HEK293 (cell line): ENCODE results near the gene CPSF6.

Experiments used
- CTCF ChIA-PET: fragments of 350-600 bp; formaldehyde crosslinking; extraction: SDS; loops from one replicate; lab custom pipeline; 2021; ENCODE audit warnings: antibody characterized with exemption; lab: Yijun Ruan, JAX
- POLR2A ChIA-PET: fragments of 300-600 bp; formaldehyde crosslinking; extraction: SDS; loops from one replicate; lab custom pipeline; 2020; ENCODE audit warnings: antibody characterized with exemption, inconsistent platforms; lab: Yijun Ruan, JAX
- H3K27ac ChIP-seq: fragments of 200-500 bp; sonication (Bioruptor generic); 2 replicates; pipeline ENCODE4 v1.5.1; 2014; ENCODE audit warnings: low read depth, low read length, control low read depth, inconsistent platforms; ENCODE audit errors: extremely low read depth
- H3K36me3 ChIP-seq, 2 experiments: fragments of 200-500 bp in 1 of 2; sonication (Bioruptor generic) in 1 of 2; 1 replicate in 1 of 2; 2 replicates in 1 of 2; pipeline ENCODE4 v1.5.1; 2014 to 2017; ENCODE audit warnings: inconsistent platforms in 2 of 2, low read length in 2 of 2; ENCODE audit not compliant: control insufficient read depth in 2 of 2, insufficient read depth in 1 of 2
- H3K4me1 ChIP-seq: fragments of 200-500 bp; sonication (Bioruptor generic); 2 replicates; pipeline ENCODE4 v1.5.1; 2014; ENCODE audit warnings: mild to moderate bottlenecking, low read length, inconsistent platforms; ENCODE audit not compliant: control insufficient read depth, insufficient read depth
- H3K4me3 ChIP-seq: 2 replicates; pipeline ENCODE4 v1.5.1; 2011; ENCODE audit warnings: low read depth, mild to moderate bottlenecking, control low read depth, low read length, moderate library complexity
- H3K9me3 ChIP-seq: fragments of 200-500 bp; sonication (Bioruptor generic); 2 replicates; pipeline ENCODE4 v1.5.1; 2014; ENCODE audit warnings: low read depth, low read length, inconsistent platforms; ENCODE audit not compliant: control insufficient read depth, insufficient read depth
- BCL11A ChIP-seq: fragments of 450-650 bp; formaldehyde crosslinking; IDR thresholded peaks from 2 replicates; pipeline ENCODE4 v1.5.1; 2016; ENCODE audit warnings: low read depth, missing biosample characterization, missing genetic modification characterization
- BCL11B ChIP-seq: fragments of 450-650 bp; formaldehyde crosslinking; IDR thresholded peaks from 2 replicates; pipeline ENCODE4 v1.5.1; 2016; ENCODE audit warnings: low read depth, missing biosample characterization, missing genetic modification characterization
- KLF16 ChIP-seq: fragments of 450-650 bp; formaldehyde crosslinking; IDR thresholded peaks from 2 replicates; pipeline ENCODE4 v1.5.1; 2017; ENCODE audit warnings: missing biosample characterization, missing genetic modification characterization
- SCRT2 ChIP-seq: fragments of 450-650 bp; formaldehyde crosslinking; IDR thresholded peaks from 2 replicates; pipeline ENCODE4 v1.5.1; 2016; ENCODE audit warnings: missing biosample characterization, missing genetic modification characterization
- TRIM28 ChIP-seq: IDR thresholded peaks from 2 replicates; pipeline ENCODE4 v1.6.1; 2011; ENCODE audit warnings: low read length, control low read depth, borderline replicate concordance
- ZNF10 ChIP-seq: fragments of 450-650 bp; formaldehyde crosslinking; IDR thresholded peaks from 2 replicates; pipeline ENCODE4 v1.5.1; 2017; ENCODE audit warnings: missing biosample characterization, missing genetic modification characterization
- ZNF146 ChIP-seq: fragments of 450-650 bp; formaldehyde crosslinking; IDR thresholded peaks from 2 replicates; pipeline ENCODE4 v1.5.1; 2016; ENCODE audit warnings: missing biosample characterization, missing genetic modification characterization
- ZNF184 ChIP-seq: fragments of 450-650 bp; IDR thresholded peaks from 2 replicates; pipeline ENCODE4 v1.5.1; 2018; ENCODE audit warnings: missing biosample characterization, mild to moderate bottlenecking, missing genetic modification characterization
- ZNF335 ChIP-seq: fragments of 450-650 bp; formaldehyde crosslinking; conservative IDR thresholded peaks from 2 replicates; pipeline ENCODE4 v1.5.1; 2016; ENCODE audit warnings: missing biosample characterization, missing genetic modification characterization
- ZNF362 ChIP-seq: fragments of 450-650 bp; formaldehyde crosslinking; IDR thresholded peaks from 2 replicates; pipeline ENCODE4 v1.5.1; 2016; ENCODE audit warnings: missing biosample characterization, missing genetic modification characterization
- ZNF416 ChIP-seq: fragments of 450-650 bp; formaldehyde crosslinking; IDR thresholded peaks from 2 replicates; pipeline ENCODE4 v1.5.1; 2016; ENCODE audit warnings: missing biosample characterization, missing genetic modification characterization
- ZNF423 ChIP-seq: fragments of 450-650 bp; formaldehyde crosslinking; IDR thresholded peaks from 2 replicates; pipeline ENCODE4 v1.5.1; 2016; ENCODE audit warnings: missing biosample characterization, missing genetic modification characterization
- ZNF530 ChIP-seq: fragments of 450-650 bp; formaldehyde crosslinking; IDR thresholded peaks from 2 replicates; pipeline ENCODE4 v1.5.1; 2016; ENCODE audit warnings: low read depth, missing biosample characterization, missing genetic modification characterization
- ZNF585B ChIP-seq: fragments of 450-650 bp; formaldehyde crosslinking; IDR thresholded peaks from 2 replicates; pipeline ENCODE4 v1.5.1; 2016; ENCODE audit warnings: missing biosample characterization, missing genetic modification characterization
- ZNF645 ChIP-seq: fragments of 450-650 bp; formaldehyde crosslinking; IDR thresholded peaks from 2 replicates; pipeline ENCODE4; 2016; ENCODE audit warnings: missing biosample characterization, missing genetic modification characterization
- ZNF654 ChIP-seq: fragments of 450-650 bp; formaldehyde crosslinking; IDR thresholded peaks from 2 replicates; pipeline ENCODE4 v1.5.1; 2016; ENCODE audit warnings: low read depth, missing biosample characterization, missing genetic modification characterization
- ZNF664 ChIP-seq: fragments of 450-650 bp; formaldehyde crosslinking; IDR thresholded peaks from 2 replicates; pipeline ENCODE4 v1.5.1; 2016; ENCODE audit warnings: missing biosample characterization, missing genetic modification characterization
- ZNF670 ChIP-seq: fragments of 450-650 bp; formaldehyde crosslinking; IDR thresholded peaks from 2 replicates; pipeline ENCODE4 v1.5.1; 2016; ENCODE audit warnings: missing biosample characterization, missing genetic modification characterization, low read depth
- ZNF777 ChIP-seq: fragments of 450-650 bp; formaldehyde crosslinking; IDR thresholded peaks from 2 replicates; pipeline ENCODE4 v1.5.1; 2017; ENCODE audit warnings: missing biosample characterization, missing genetic modification characterization, borderline replicate concordance
- TF ChIP-seq, protein P1 (sequence below): fragments of 450-650 bp; formaldehyde crosslinking; IDR thresholded peaks from 2 replicates; pipeline ENCODE4 v1.5.1; 2016; ENCODE audit warnings: missing biosample characterization, missing genetic modification characterization
- TF ChIP-seq, protein P2 (sequence below): fragments of 450-650 bp; formaldehyde crosslinking; IDR thresholded peaks from 2 replicates; pipeline ENCODE4 v1.5.1; 2016; ENCODE audit warnings: missing biosample characterization, missing genetic modification characterization
- TF ChIP-seq, protein P3 (sequence below): fragments of 450-650 bp; IDR thresholded peaks from 2 replicates; pipeline ENCODE4 v1.5.1; 2018; ENCODE audit warnings: missing biosample characterization, mild to moderate bottlenecking, missing genetic modification characterization

CPSF6 gene

GRCh38 chr12:69254046-69254445 is 14.7 kb downstream of the CPSF6 start:
- peaks cover 35 to 54% of the 10 kb centered on the region in 2 experiments for H3K36me3 ChIP-seq
- peaks cover 11% of the 10 kb centered on the region for H3K4me1 ChIP-seq
- H3K9me3 ChIP-seq, result no peaks in the 10 kb centered on the region
- H3K27ac ChIP-seq, result no peak overlapping the region
- no peak for TF ChIP-seq BCL11B (tag by site-specific recombination)
- TF ChIP-seq, protein P1, sequence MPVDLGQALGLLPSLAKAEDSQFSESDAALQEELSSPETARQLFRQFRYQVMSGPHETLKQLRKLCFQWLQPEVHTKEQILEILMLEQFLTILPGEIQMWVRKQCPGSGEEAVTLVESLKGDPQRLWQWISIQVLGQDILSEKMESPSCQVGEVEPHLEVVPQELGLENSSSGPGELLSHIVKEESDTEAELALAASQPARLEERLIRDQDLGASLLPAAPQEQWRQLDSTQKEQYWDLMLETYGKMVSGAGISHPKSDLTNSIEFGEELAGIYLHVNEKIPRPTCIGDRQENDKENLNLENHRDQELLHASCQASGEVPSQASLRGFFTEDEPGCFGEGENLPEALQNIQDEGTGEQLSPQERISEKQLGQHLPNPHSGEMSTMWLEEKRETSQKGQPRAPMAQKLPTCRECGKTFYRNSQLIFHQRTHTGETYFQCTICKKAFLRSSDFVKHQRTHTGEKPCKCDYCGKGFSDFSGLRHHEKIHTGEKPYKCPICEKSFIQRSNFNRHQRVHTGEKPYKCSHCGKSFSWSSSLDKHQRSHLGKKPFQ (tag by site-specific recombination), result no peak
- TF ChIP-seq ZNF654, result peak; percentile 48
- peak; percentile 48; the same call in 1 of the 2 replicates for TF ChIP-seq ZNF362 (tag by site-specific recombination)
- TF ChIP-seq, protein P2, sequence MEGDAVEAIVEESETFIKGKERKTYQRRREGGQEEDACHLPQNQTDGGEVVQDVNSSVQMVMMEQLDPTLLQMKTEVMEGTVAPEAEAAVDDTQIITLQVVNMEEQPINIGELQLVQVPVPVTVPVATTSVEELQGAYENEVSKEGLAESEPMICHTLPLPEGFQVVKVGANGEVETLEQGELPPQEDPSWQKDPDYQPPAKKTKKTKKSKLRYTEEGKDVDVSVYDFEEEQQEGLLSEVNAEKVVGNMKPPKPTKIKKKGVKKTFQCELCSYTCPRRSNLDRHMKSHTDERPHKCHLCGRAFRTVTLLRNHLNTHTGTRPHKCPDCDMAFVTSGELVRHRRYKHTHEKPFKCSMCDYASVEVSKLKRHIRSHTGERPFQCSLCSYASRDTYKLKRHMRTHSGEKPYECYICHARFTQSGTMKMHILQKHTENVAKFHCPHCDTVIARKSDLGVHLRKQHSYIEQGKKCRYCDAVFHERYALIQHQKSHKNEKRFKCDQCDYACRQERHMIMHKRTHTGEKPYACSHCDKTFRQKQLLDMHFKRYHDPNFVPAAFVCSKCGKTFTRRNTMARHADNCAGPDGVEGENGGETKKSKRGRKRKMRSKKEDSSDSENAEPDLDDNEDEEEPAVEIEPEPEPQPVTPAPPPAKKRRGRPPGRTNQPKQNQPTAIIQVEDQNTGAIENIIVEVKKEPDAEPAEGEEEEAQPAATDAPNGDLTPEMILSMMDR (tag by site-specific recombination), result 0 out of 2 replicates have a peak, but pooled peaks have one; percentile 16
- no peak for TF ChIP-seq ZNF184 (tag by site-specific recombination)
- TF ChIP-seq, all 188 proteins: peak for 3
- H3K4me3 ChIP-seq, result no peak overlapping the region
- CTCF ChIA-PET, result interaction anchor here (0.6 to 1.7 kb wide), 25 partner anchors 8 to 574 kb away, joined by 3 to 23 read pairs (median 3); no protein-coding TSS in a partner anchor
- POLR2A ChIA-PET, result no interaction called here

GRCh38 chr12:69254862-69255261 is 15.5 kb downstream of the CPSF6 start:
- Histone ChIP-seq H3K27ac (no peak overlapping the region), H3K36me3 (peaks cover 43 to 62% of the 10 kb centered on the region in 2 experiments), H3K4me3 (no peak overlapping the region), H3K4me1 (peaks cover 11% of the 10 kb centered on the region), H3K9me3 (no peaks in the 10 kb centered on the region)
- CTCF ChIA-PET, result interaction anchor here (0.6 to 1.7 kb wide), 18 partner anchors 9 to 573 kb away, joined by 3 to 23 read pairs (median 3); no protein-coding TSS in a partner anchor
- POLR2A ChIA-PET, result no interaction called here
- TF ChIP-seq ZNF146 (tag by site-specific recombination), result peak; percentile 61
- no peak for TF ChIP-seq ZNF416 (tag by site-specific recombination)

DNA sequence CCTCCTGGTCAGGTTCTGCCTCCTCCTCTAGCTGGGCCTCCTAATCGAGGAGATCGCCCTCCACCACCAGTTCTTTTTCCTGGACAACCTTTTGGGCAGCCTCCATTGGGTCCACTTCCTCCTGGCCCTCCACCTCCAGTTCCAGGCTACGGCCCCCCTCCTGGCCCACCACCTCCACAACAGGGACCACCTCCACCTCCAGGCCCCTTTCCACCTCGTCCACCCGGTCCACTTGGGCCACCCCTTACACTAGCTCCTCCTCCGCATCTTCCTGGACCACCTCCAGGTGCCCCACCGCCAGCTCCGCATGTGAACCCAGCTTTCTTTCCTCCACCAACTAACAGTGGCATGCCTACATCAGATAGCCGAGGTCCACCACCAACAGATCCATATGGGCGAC is 19.3 kb downstream of the CPSF6 start:
- CTCF ChIA-PET, result interaction anchor here (1.1 to 2.1 kb wide), 3 partner anchors 9 to 104 kb away, joined by 5 read pairs; no protein-coding TSS in a partner anchor
- no peak overlapping the region for H3K4me3 ChIP-seq
- H3K27ac ChIP-seq, result no peak overlapping the region
- POLR2A ChIA-PET, result no interaction called here
- H3K4me1 ChIP-seq, result no peaks in the 10 kb centered on the region
- H3K9me3 ChIP-seq, result no peaks in the 10 kb centered on the region
- peaks cover 80 to 90% of the 10 kb centered on the region in 2 experiments for H3K36me3 ChIP-seq
- no peak for TF ChIP-seq SCRT2 (tag by site-specific recombination)
- no peak for TF ChIP-seq ZNF10 (tag by site-specific recombination)
- no peak for TF ChIP-seq ZNF585B (tag by site-specific recombination)
- no peak for TF ChIP-seq ZNF777 (tag by site-specific recombination)
- TF ChIP-seq ZNF335 (tag by site-specific recombination), result no peak
- no peak for TF ChIP-seq ZNF670 (tag by site-specific recombination)
- no peak for TF ChIP-seq ZNF664 (tag by site-specific recombination)
- TF ChIP-seq, protein P3, sequence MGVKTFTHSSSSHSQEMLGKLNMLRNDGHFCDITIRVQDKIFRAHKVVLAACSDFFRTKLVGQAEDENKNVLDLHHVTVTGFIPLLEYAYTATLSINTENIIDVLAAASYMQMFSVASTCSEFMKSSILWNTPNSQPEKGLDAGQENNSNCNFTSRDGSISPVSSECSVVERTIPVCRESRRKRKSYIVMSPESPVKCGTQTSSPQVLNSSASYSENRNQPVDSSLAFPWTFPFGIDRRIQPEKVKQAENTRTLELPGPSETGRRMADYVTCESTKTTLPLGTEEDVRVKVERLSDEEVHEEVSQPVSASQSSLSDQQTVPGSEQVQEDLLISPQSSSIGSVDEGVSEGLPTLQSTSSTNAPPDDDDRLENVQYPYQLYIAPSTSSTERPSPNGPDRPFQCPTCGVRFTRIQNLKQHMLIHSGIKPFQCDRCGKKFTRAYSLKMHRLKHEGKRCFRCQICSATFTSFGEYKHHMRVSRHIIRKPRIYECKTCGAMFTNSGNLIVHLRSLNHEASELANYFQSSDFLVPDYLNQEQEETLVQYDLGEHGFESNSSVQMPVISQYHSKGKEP (tag by site-specific recombination), result no peak
- TF ChIP-seq ZNF423 (tag by site-specific recombination), result no peak
- no peak for TF ChIP-seq ZNF645 (tag by site-specific recombination)
- TF ChIP-seq ZNF530 (tag by site-specific recombination), result no peak
- no peak for TF ChIP-seq BCL11A (tag by site-specific recombination)
- no peak for TF ChIP-seq KLF16 (tag by site-specific recombination)
- TF ChIP-seq TRIM28, result no peak
- TF ChIP-seq, all 188 proteins: peak for 0
